AG04450 (cell line): Measurements from ENCODE around the gene MPZ. TPM values are rescaled to one million over a fixed set of nuclear protein-coding genes. Genes with fewer than 3 reads are reported as not detected.

Experiments used
- CTCF ChIA-PET: fragments of 300-600, 350-600 bp; formaldehyde crosslinking; extraction: SDS; loops from one replicate; lab custom pipeline; 2022; ENCODE audit warnings: antibody characterized with exemption, inconsistent platforms; lab: Charles Lee
- POLR2A ChIA-PET: fragments of 350-600 bp; formaldehyde crosslinking; extraction: SDS; loops from one replicate; lab custom pipeline; 2021; ENCODE audit warnings: antibody characterized with exemption, inconsistent platforms; lab: Yijun Ruan, JAX
- DNase-seq: peaks from one replicate; pipeline ENCODE4 v3.0.0-alpha.2; 2011; ENCODE audit warnings: low read depth, low spot score
- H3K27ac ChIP-seq: one replicate; pipeline ENCODE4 v1.5.1; 2012; ENCODE audit warnings: low read depth, low read length, control low read depth
- H3K27me3 ChIP-seq: one replicate; pipeline ENCODE4 v1.6.0; 2012; ENCODE audit warnings: low read length; ENCODE audit not compliant: control insufficient read depth, insufficient read depth
- H3K4me3 ChIP-seq: 2 replicates; pipeline ENCODE4 v1.5.1; 2011; ENCODE audit warnings: mild to moderate bottlenecking, low read depth, low read length, control low read depth
- H3K9me3 ChIP-seq: 2 replicates; pipeline ENCODE4 v1.5.1; 2012; ENCODE audit warnings: low read length; ENCODE audit not compliant: control insufficient read depth, insufficient read depth
- polyA plus RNA-seq: library from polyadenylated mRNA; depleted of rRNA; stranded (reverse); fragments of >200 nt; gene quantifications from 2 replicates; pipeline ENCODE4 v1.2.3, GENCODE V29; 2011
- TF ChIP-seq, protein P1 (sequence below): IDR thresholded peaks from 2 replicates; pipeline ENCODE4 v1.5.1; 2011; ENCODE audit warnings: low read depth, low read length, control low read depth, inconsistent platforms

The MPZ gene
- polyA plus RNA-seq, 1 experiment = 0.89 TPM

DNA sequence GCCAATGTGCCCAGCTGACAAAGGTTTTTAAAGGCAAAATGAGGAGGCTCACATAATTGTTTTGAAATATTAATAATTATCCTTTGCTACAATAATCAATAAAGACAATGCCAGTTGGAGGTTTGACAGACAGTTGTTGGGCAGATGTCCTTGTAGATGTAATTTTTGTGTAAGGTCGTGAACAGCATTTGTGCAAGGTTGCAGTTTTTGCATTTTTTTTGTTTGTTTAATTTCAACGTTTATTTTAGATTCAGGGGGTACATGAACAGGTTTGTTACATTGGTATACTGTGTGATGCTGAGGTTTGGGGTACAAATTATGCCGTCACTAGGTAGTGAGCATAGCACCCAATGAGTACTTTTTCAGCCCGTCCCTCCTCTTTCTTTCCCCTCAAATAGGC, 9.3 kb downstream of the MPZ start:
- ChIA-PET CTCF (interaction anchor here (2.2 kb wide), 1 partner anchor 10 kb away, joined by 11 read pairs; no protein-coding TSS in a partner anchor), POLR2A (no interaction called here)
- no peak overlapping the region for H3K4me3 ChIP-seq
- no peaks in the 10 kb centered on the region for H3K9me3 ChIP-seq
- DNase-seq = no peak
- H3K27me3 ChIP-seq = no peaks in the 10 kb centered on the region
- TF ChIP-seq, protein P1, sequence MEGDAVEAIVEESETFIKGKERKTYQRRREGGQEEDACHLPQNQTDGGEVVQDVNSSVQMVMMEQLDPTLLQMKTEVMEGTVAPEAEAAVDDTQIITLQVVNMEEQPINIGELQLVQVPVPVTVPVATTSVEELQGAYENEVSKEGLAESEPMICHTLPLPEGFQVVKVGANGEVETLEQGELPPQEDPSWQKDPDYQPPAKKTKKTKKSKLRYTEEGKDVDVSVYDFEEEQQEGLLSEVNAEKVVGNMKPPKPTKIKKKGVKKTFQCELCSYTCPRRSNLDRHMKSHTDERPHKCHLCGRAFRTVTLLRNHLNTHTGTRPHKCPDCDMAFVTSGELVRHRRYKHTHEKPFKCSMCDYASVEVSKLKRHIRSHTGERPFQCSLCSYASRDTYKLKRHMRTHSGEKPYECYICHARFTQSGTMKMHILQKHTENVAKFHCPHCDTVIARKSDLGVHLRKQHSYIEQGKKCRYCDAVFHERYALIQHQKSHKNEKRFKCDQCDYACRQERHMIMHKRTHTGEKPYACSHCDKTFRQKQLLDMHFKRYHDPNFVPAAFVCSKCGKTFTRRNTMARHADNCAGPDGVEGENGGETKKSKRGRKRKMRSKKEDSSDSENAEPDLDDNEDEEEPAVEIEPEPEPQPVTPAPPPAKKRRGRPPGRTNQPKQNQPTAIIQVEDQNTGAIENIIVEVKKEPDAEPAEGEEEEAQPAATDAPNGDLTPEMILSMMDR = no peak
- H3K27ac ChIP-seq = no peak overlapping the region

DNA sequence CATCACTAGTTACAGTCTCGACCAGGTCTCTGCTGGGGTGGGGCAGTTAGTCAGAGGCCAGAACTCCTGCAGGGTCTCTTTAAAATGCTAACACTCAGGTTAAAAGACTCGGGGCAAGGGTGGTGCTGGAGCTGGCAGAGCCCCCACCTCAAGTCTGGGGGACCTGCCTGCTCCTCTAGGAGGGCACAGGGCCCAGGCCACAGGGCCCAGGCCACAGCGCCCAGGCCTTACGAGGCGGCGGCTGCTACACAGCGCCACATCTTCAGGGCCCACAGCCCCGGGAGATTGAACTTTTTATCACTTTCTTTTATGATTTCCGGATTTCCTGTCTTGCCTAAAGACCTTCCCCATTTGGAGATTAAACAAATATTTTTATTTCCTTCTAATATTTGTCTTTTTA, 10.4 kb downstream of the MPZ start:
- ChIA-PET CTCF (no interaction called here), POLR2A (interaction anchor here (0.6 kb wide), 1 partner anchor 16 kb away, joined by 3 read pairs; no protein-coding TSS in a partner anchor)
- H3K4me3 ChIP-seq = no peak overlapping the region
- DNase-seq = no peak
- TF ChIP-seq, protein P1 = no peak
- no peaks in the 10 kb centered on the region for H3K27me3 ChIP-seq
- H3K9me3 ChIP-seq = no peaks in the 10 kb centered on the region
- no peak overlapping the region for H3K27ac ChIP-seq

DNA sequence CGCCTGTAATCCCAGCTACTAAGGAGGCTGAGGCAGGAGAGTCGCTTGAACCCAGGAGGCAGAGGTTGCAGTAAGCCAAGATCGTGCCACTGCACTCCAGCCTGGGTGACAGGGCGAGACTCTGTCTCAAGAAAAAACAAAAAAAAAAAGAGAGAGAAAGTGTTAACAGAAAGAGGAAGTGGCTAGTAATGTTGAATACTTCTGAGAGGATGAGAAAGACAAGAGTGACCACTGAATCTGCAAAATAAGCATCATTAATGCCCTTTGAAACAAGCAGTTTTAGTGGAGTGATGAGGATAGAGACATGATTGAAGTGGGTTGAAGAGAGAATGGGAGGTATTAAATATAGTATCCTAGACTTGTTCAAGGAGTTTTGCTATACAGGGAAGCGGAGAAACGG, 11.7 kb downstream of the MPZ start:
- Histone ChIP-seq H3K27ac (no peak overlapping the region), H3K9me3 (no peaks in the 10 kb centered on the region), H3K4me3 (no peak overlapping the region), H3K27me3 (no peaks in the 10 kb centered on the region)
- CTCF ChIA-PET = no interaction called here
- POLR2A ChIA-PET = no interaction called here
- TF ChIP-seq, protein P1 = no peak
- no peak for DNase-seq

DNA sequence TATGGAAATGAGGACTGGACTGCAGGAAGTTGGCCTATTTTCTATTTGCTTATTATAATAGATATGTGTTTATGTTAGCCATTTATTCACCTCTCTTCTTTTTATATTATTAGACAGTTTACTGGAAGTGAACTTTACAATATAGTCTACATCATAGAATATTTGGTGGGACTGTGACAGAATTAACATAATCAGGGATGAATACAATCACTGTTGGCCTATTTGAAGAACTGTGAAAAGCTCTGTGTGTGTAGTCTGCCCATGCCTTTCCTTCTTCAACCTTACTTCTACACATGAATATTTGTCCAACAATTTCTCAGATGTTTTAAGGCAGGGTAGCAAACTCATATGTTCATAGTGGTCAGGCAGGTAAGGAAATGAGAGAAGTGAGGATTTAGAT, 12.4 kb downstream of the MPZ start:
- no peak overlapping the region for H3K27ac ChIP-seq
- POLR2A ChIA-PET = no interaction called here
- no peaks in the 10 kb centered on the region for H3K27me3 ChIP-seq
- H3K4me3 ChIP-seq = no peak overlapping the region
- TF ChIP-seq, protein P1 = no peak
- no peak for DNase-seq
- CTCF ChIA-PET = no interaction called here
- H3K9me3 ChIP-seq = no peaks in the 10 kb centered on the region

DNA sequence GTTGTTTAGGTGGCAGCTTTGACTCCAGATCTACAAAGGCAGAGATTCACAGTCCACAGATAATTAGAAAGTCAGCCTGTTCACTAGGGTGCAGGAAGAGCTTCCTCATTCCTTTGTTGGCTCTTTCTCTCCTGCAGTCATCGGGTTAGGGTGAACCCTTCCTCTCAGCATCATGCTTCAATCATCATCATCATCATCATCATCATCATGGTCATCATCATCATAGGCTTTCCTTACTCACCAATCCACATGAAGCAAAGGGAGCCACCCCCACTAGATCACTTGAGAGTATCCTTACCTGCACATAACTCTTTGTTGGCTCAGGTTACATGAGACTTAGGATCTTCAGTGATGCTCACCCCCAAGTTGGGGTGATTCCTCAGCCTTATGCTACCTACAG, 19.0 kb downstream of the MPZ start:
- ChIA-PET CTCF (interaction anchor here (0.6 to 4.6 kb wide), 33 partner anchors 8 to 99 kb away, joined by 3 to 78 read pairs (median 4); partner anchors contain the start of genes NDUFS2, SDHC and TOMM40L), POLR2A (no interaction called here)
- TF ChIP-seq, protein P1 = no peak
- Histone ChIP-seq H3K27me3 (no peaks in the 10 kb centered on the region), H3K27ac (no peak overlapping the region), H3K4me3 (no peak overlapping the region), H3K9me3 (no peaks in the 10 kb centered on the region)
- no peak for DNase-seq
